CD1c-positive myeloid dendritic cell (primary cell): ENCODE data around the gene CSNK2B.
A peak's percentile ranks its signal among the peaks of the same experiment; 100 is the strongest.

Source experiments
- DNase-seq: peaks from one replicate; pipeline ENCODE4 v3.0.0-alpha.2; 2016; ENCODE audit errors: extremely low spot score

The CSNK2B gene

DNA sequence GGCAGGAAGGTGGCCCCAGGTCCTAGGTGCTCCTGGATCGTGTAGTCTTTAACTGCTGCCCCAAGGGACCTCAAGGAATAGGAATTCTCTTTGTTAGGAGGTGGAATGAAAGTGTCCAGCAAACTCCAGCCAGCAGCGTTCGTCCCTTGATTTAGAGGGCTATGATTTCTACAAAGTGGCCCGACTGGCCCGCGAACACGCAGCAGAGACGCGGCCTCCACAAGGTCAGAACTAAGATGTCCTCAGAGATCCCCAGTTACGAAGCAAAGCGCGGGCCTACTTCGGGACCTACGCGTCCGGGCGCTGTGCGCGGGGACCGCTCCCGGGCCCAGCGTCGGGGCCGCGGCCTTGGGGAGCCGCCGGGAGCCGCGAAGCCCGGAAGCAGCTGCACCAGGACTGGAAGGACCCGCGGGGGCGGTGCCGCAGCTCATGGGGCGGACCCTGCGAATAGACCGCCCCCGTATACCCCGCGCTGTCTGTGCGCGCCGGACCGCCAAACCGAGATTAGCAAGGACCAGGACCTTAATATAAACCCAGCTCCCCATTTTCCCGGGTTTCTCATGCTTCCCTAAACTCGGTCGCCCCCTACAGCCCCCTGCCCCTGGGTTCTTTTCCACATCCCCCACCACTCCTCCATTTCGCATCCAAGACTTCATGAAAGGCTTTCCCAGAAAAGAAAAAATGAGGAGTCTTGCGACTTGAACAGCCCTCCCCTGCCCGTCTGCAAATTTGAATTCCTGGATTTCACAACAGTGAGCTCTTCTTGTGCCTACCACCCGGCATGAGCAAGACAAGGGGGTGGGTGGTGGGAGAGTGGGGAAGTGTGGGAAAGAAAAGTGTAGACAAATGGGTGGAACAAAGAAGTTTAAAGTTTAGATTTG, 5.3 kb upstream of the CSNK2B start, which contains the start of gene C6orf47:
TSS of gene C6orf47 (minus strand) at position 398 of the 881 bp plus-strand sequence. CDS start 831 bp downstream, outside the sequence.
- DNase-seq, result peak; percentile 79

DNA sequence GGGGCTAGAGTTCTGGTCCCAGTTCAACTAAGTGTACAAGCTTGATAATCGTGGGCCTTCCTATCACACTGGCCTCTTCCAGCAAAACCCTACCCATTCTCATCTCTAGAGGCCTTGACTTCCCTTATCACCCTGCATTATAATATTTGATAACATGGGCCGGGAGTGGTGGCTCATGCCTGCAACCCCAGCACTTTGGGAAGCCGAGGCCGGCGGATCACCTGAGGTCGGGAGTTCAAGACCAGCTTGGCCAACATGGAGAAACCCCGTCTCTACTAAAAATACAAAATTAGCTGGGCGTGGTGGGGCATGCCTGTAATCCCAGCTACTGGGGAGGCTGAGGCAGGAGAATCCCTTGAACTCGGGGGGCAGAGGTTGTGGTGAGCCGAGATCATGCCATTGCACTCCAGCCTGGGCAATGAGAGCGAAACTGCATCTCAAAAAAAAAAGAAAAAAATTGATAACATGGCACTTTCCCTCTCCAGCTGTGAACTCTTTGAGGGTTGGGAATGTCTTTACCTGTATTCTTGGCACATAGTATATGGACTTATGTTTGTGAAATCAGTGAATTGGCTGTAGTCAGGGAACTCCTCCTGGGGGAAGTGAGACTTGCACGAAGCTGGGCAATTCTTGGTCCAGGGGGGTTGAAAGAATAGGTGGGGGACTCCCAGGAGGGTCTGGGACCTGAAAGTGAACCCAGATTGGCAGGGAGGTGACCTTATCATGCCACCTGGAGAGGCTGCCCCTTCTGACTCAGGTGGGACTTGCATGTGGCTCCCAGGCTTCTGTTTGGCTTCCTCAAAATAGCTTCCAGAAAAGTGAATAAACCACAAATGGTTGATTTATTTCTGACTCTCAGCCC, 4.4 kb upstream of the CSNK2B start:
- DNase-seq, result no peak

DNA sequence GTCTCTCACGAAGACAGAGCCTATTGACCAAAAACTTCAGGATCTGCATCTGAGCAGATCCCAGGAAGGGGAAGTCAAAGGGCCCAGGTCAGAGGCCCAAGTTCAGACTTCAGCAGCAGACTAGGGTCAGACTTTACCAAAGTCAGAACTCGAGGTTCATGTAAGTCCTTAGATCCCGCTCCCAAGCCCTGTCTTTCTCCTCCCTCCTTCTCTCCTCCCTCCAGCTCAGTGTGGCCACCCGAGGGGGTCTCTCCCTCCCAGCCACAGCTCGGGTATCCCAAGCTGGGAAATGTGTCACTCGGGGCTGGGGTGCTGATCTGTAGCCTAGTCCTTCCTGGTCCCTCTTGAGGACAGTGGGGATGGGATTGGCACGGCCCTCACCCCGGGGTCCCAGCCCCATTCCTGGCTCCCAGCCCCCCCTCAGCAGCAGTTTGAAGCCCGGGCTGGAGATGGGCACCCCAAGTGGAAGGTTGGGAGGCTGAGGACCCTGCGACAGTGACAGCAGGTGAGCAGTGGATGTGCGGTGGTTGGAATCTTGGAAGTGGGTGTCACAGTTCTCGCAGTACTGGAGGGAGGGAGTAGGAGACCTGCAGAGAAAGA, 3.7 kb upstream of the CSNK2B start:
- DNase-seq, result peak; percentile 61

DNA sequence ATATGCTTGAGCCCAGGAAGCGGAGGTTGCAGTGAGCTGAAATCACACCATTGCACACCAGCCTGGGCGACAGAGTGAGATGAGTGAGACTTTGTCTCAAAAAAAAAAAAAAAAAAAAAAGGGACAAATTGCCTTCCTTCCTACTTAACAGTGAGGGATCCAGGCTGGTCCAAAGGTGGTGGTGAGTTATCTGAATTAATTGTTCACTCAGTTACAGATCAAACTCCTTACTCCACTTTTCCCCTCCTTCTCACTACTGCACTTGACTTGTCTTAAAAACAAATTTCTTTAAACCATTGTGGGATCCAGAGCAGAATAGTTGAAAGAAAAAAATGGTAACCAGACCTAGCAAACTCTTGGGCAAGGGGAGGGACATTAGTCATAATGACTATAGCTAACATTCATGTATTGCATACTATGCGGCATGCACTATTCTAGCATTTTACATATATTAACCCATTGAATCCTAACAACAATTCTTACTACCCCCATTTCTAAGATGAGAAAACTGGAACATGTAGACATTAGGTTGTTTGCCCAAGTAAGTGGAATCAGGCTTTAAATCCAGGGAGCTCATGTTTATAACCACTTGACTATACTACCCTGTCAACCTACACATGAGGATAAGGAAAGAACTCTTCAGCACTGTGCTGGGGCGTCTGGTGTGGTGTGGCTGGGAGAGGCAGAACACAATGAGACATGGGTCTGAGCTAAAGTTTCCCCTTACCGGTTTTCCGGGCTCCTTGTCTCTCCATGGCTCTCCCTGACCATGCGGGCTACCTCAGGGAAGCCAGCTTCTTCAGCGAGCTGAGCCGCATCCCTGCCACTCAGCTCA, 2.5 kb upstream of the CSNK2B start:
- no peak for DNase-seq

DNA sequence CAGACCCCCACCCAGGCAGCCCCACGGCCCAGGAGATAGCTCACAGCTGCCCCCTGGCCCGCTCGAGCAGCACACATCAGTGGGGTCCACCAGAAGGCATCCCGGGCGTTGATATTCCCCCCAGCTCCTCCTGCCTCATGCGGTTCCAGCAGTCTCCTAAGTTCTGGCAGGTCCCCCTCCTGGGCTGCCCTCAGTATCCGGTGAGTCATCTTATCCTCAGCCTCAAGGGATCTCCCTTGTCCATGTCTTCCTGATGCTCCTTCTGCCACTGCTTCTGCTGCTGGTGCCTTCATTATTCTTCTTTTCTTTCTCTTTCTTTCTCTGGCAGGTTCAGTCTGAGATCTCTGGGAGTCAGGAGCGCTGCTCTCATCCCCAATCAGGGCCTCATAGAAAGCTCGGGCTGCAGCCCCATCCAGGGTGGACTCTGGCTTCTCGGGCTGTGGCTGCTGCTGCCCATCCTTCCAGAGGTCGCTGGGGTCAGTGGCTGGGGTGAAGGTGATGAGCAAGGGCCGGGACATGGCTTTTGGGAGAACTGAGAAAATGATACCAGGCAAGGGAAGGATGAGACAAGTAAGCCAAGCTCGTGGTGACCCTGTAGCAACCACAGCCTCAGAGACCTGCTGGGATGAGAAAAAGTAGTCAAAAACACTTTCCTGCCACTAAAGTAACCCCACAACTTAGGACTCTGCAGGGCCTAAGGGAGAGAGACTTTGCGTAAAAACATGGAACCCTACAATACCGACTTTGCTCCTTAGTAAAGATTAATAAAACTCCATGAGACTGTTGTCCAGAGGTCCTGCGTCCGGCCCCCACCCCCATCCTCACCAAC, 1.7 kb upstream of the CSNK2B start:
- DNase-seq, result no peak

DNA sequence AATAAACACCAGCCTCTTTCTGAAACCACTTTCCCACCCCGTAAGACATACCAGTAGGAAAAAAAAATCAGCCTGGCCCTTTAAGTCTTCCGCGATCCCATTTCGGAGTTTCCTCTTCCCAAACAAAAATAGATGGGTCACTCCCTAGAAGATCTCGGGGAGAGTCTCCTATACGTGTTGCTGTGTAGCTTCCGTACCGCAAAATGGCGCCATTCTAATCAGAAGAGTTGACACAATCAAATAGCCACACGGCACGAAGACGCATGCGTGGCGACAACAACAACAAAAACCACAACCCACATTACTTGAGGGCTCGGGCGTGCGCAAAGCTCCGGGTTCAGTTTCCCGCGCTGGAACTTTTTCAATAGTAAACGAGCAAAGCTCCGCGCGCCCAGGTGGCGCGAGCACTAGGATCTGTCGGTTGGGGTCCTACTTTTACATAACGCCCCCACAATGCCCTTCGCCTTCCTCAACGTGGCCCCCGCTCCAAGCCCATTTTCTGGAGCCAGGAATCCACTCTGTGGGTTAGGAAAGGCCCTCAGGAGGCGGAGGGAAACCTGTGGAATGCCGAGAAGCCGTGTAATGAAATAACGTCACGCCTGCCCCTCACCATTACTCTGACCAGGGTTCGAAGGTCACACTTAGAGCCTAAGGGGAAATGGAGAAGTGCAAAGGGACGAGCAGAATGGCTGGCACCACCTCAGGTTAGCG, 935 bp upstream of the CSNK2B start, which contains the start of gene GPANK1:
TSS of gene GPANK1 (minus strand) at position 208 of the 711 bp plus-strand sequence. CDS start 519 bp downstream, outside the sequence.
- DNase-seq, result peak; percentile 97

DNA sequence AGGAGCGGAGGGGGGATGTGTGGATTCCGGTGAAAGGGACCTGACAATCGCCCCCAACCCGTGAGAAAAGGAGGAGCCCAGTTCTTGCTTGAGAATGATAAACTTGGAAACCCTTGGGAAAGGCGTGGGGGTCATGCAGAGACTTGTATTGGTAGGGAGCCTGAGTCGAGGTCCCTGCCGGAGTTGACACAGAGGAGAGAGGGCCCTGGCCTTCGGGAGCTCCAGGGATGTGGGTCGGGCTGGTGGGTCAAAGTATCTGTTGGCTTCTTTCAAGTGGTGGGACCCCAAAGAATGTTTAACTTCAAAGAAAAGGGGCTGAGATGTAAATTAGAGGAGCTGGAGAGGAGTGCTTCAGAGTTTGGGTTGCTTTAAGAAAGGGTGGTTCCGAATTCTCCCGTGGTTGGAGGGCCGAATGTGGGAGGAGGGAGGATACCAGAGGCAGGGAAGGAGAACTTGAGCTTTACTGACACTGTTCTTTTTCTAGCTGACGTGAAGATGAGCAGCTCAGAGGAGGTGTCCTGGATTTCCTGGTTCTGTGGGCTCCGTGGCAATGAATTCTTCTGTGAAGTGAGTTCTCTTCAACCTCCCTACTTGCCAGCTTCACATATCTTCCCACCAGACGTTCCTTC, 571 bp downstream of the CSNK2B start:
- peak; percentile 79 for DNase-seq

DNA sequence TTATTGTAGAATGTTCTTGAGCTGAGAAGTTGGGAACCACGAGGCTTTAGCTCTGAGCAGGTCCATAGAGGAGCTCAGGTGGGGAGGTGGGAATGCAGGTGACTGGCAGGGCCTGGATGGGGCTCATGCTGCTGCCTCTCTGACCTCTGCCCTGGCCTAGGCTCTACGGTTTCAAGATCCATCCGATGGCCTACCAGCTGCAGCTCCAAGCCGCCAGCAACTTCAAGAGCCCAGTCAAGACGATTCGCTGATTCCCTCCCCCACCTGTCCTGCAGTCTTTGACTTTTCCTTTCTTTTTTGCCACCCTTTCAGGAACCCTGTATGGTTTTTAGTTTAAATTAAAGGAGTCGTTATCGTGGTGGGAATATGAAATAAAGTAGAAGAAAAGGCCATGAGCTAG, 3.8 kb downstream of the CSNK2B start, which contains the start of gene LY6G5B:
TSS of gene LY6G5B (plus strand) at position 301 of the 400 bp plus-strand sequence. CDS start 975 bp downstream, outside the sequence.
- no peak for DNase-seq

DNA sequence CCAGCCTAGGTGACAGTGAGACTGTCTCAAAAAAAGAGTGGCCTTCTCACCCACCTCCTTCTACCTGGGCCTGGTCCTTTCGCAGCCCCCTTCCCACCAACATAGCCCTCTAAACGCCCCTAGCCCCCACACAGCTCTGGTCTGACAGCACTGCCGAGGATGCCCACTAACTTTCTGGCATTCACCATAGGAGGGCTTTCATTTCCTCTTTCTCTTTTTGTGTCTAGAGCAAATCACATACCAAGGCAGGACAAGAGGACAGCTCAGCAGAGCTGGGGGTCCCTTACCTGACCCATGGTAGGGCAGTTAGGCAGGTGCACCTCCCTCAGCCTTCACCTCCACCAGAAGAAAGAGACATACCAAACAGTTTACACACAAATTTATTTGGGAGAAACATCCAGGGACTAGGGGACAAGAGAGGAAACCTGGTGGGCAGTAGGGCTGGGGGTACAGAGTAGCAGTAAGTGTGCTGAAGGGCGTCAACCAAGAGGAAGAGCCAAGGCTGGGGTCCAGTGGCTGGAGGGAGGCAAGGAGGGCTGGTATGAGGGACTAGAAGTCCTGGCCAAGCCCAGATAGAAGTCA, 10.5 kb downstream of the CSNK2B start:
- no peak for DNase-seq

DNA sequence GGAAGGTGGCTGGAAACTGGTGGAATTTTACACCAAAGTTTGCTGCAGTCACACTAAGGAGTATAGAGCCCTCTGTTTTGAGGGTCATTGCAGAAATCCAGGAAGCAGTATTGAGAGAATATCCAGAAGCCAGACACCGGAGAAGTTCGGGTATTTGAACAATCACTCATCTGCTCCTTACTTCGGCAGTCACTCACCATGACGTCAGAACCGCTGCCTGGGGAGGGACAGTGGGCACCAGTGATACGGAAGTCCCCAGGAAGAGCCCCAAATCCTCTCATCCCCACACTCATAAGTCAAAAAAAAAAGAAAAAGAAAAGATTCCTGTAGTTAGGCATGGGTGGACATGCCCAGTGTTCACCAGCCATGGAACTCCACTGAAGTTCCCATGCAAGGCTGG, 11.0 kb downstream of the CSNK2B start:
- DNase-seq, result no peak

DNA sequence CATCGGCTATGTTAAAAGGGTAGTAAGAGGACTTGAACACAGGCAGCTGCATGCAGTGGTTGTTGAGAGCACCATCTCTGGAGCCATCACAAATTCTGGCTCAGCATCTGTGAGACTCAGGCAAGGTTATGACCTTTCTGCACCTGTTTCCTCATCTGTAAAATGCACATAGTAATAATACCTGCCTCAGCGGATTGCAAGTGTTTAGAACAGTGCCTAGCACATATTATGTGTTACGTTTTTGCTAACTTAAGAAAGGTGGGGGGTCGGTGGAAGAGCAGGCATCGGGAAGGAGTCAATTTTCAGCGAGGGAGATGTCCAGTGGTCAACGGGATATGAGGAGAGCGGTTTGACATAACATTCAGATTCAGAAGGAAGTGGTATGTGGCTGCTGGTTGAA, 12.1 kb downstream of the CSNK2B start:
- no peak for DNase-seq

DNA sequence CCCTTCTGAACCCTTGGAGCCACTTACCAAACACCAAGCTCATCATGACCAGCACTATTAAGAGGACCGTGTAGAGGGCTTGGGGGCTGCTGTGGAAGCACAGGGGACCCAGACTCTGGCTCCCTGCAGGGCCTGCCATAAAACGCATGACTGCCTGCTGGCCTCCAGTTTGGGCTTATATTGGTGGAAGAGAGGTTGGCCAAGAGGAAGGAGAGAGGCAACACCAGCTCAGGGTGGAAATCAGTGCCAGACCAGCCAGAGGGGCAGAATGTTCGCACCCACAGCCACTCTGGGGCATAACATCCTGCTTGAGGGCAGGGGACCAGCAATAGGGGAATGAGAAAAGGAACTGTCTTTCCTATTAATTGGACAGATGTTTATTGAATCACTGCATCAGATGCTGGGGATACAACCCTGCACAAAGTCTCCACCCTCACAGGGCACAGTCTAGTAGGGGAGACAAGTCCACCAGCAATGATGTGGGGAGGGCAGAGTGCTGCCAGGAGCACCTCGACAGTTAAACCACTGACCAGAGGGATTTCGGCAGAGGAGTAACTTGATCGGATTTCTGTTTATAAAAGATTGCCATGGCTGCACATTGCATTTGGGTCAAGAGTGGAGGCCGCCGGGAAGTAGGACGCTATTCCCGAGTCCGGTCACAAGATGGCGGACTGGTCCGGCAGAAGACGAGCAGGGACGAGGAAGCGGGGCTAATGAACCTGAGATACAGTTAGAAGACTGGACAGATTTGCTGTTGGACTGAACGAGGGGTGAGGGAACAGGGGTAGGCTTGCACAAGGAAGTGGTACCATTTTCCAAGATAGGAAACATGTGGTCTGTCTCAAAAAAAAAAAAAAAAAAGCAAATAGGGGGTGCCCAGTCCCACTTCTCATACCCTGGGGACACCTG, 14.6 kb downstream of the CSNK2B start, which contains the start of gene LY6G5C:
TSS of gene LY6G5C (minus strand) at position 842 of the 909 bp plus-strand sequence. CDS start at position 148, 694 bp downstream.
- peak; percentile 71 for DNase-seq

DNA sequence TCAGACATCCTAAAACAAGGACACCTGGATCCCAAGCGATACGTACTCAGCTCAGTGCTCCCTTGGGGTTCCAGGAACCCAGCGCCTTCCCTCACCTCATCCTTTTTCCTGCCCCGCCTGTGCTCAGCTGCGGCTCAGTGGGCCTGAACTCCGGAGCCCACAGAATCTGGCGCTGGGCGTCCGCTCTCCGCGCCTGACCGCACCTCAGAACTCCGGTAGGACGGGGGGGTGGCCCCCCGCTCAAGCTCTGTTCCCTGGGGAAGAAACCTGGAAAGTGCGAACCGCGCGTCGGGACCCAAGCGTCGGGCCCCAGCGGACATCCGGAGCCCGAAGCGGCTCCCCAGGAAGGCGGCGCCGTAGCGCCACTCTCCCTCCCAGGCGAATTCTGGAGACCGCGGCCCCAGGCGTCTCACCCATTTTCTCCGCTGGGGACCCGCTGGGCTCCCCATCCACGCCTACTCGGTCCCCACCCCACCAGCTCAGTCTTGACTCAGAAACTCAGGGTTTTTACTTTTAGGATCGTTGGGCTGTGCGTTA, 15.3 kb downstream of the CSNK2B start:
- peak; percentile 39 for DNase-seq

DNA sequence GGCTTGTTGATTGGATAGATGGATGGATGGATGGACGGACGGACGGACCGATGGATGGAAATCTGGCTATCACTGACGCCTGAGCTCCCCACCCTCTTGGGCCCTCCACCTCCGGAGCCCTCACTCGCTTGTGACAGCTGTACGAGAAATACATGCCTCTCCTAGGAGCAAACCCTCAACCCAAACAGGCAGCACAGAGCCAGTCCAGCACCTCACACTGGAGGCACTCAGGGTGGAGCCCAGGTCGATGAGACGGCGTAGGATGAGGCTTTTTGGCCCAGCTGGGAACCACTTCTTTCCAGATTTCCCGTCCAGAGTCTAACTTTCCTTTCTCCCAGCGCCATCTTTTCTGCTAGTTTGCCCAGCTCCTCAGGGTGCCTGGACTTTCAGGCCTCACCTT, 17.7 kb downstream of the CSNK2B start:
- DNase-seq, result no peak

DNA sequence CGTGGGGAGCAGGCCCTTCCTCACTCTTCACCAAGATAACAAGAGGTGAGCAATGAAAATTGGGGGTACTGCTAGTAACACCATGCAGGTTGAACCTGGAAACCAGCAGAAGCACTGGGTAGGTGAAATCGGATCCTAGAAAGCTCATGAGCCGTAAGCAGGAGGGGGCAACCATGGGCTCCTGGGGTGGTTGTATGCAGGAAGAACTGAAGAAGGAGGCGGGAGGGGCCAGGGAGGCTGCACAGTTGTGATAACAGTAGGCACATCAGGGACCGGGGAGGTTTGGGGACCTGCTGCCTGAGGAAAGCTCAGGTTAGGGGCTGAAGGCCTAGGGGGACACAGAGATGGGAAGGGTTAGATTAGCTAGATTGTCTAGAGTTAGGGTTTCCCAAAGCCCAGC, 20.6 kb downstream of the CSNK2B start:
- no peak for DNase-seq

DNA sequence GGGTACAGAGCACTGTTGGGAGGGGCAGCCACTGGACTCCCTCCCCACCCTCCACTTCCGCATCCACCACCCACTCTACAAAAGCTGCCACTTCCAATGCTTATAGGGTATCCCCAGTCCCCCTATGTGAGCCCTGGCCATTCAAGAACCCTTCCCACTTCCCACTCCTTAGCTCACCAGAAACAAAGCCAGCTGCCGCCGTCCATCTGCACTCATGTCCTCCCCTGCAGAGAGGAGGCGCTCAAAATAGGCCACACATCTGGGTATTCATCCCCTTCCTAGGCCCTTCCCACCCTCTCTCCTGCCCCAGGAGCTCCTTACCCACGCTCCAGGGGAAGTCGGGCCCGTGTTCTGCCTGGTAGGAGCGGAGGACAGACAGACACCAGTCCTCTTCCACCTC, 21.4 kb downstream of the CSNK2B start:
- no peak for DNase-seq
